Activated T-helper 9 cell treated with anti-CD3 and anti-CD28 coated beads, Interleukin-2, amount 50 U/mL, for 16 hours (primary cell): Measurements from ENCODE around the gene NLRC3.
"Not testable (repeated sequence)": the region's sequence is repeated elsewhere in the genome, so short reads cannot be mapped to it uniquely, and the experiment has no call there.

ENCODE experiments used
- DNase-seq: peaks from one replicate; pipeline ENCODE4 v3.0.0-alpha.2; 2020; ENCODE audit warnings: low read depth

NLRC3 gene

GRCh38 chr16:3513892-3514583, 63.2 kb downstream of the NLRC3 start:
- DNase-seq, result no peak

GRCh38 chr16:3511286-3512180, 65.7 kb downstream of the NLRC3 start:
- DNase-seq, result no peak

- no peak for DNase-seq
Measured at GRCh38 chr16:3510416-3510815, 66.8 kb downstream of the NLRC3 start.

DNA sequence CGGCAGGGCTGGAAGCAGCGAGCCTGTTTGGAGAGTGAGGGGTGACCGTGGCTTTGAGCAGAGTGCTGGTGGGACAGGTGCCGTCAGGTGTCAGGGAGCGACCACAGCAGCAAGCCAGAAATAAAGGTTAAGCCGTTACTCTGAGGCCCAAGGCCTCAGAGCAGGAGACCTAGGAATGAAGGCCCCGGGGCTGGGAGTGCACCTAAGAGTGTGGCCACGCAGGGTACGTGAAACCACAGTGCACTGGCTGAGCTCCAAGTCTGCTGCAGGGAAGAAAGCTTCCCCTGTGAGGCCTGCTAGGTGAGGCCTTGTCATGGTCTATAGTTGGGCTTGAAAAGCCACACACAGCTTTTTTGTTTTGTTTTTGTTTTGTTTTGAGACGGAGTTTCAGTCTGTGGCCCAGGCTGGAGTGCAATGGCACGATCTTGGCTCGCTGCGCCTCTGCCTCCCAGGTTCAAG, 67.7 kb downstream of the NLRC3 start:
- DNase-seq, result peak; percentile 40

DNA sequence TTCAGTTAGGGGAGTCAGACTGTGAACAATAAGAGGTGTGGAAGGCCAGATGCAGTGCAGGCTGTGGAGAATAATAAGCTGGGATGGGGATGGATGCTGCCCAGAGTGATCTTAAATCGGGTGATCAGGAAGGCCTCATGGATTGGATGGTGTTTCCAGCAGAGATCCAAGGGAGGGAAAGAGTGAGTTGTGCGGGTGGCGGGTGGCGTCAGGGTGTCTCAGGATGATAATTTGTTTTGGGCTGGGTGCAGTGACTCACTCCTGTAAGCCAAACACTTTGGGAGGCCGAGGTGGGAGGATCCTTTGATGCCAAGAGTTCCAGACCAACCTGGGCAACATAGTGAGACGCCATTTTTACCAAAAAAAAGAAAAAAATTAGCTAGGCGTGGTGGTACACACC, 68.5 kb downstream of the NLRC3 start:
- DNase-seq, result no peak

DNA sequence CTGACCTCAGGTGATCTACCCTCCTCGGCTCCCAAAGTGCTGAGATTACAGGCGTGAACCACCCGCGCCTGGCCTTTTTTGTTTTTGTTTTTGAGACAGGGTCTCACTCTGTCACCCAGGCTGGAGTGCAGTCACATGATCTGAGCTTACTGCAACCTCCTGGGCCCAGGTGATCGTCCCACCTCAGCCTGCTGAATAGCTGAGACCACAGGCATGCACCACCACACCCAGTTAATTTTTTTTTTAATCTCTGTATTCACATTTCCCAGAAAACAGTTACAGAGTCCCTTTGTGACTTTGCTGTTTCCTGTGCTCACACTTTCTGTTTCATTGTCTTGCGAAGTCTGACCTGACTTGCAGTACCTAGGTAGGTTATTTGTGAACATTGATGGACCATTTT, 73.7 kb downstream of the NLRC3 start:
- peak; percentile 17 for DNase-seq

DNA sequence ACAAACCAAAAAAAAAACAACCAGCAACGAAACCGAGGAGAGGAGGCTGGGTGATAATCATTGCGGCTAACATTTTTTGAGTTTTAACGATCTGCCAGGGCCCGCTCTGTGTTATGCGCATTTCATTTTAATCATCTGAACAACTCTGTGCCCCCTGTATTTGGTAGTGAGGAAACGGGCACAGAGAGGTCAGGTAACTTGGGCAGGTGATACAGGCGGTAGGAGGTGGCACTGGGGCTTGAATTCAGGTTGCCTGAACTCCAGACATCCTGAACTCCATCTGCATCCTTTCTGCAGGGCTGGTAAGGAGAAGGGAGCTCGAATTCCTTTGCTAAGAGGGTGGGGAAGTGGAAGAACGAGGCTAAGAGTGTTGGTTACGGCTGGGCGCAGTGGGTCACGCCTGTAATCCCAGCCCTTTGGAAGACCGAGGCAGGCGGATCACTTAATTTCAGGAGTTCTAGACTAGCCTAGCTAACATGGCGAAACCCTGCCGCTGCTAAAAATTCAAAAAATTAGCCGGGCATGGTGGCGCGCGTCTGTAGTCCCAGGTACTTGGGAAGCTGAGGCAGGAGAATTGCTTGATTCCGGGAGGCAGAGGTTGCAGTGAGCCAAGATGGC, 75.3 kb downstream of the NLRC3 start:
- no peak for DNase-seq

DNA sequence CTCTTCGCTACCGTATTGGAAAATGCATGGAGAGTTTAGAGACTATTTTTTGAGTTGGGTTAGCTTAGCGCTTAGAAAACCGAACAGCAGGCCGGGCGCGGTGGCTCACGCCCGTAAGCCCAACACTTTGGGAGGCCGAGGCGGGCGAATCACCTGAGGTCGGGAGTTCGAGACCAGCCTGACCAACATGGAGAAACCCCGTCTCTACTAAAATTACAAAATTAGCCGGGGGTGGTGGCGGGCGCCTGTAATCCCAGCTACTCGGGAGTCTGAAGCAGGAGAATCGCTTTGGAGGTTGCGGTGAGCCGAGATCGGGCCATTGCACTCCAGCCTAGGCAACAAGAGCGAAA, 75.8 kb downstream of the NLRC3 start:
- not testable (repeated sequence) for DNase-seq

DNA sequence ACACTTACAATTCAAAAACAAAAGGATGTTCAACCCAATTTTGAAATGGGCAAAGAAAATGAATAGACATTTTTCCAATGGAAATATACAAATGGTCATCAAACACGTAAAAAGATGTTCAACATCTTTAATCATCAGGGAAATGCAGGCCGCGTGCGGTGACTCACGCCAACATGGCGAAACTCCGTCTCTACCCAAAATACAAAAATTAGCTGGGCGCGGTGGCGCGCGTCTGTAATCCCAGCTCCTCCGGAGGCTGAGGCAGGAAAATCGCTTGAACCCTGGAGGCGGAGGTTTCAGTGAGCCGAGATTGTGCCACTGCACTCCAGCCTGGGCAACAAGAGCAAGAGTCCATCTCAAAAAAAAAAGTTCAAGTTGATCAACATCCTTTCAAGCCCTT, 78.2 kb downstream of the NLRC3 start:
- no peak for DNase-seq

DNA sequence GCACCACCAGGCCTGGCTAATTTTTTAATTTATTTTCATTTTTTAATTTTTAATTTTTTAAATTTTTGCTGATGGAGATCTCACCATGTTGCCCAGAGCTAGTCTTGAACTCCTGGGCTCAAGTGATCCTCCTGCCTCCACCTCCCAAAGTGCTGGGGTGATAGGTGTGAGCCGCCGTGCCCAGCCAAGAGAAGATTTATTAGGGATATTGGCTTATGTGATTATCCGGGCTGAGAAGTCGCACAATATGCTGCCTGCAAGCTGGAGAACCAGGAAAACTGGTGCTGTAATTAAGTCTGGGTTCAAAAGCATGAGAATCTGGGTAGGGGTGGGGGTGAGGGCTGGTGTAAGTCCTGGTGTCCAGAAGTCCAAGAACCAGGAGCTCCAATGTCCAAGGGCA, 79.4 kb downstream of the NLRC3 start:
- no peak for DNase-seq

- DNase-seq, result no peak
Measured at GRCh38 chr16:3496386-3496785, 80.8 kb downstream of the NLRC3 start.

DNA sequence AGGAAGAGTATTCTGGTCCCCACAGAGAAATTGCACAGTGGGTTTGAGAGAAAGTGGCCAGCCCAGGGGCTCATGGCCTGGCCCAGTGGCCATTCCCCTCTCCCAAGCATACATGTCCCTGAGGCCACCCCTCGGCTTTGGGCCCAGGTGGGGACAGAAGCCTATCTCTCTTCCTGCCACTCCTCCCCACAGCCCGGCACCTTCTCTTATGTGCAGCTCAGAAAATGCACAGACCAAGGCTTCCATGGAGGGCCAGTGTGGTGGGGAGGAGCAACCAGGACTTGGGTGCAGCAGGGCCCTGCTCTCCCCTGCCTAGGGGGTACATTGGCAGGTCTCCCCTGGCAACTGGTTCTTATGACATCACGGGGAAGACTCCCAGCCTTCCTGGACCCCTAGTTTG, 82.0 kb downstream of the NLRC3 start, which contains the start of gene C16orf90:
Gene C16orf90, minus strand, starts transcription at position 314 of the 400 bp plus-strand sequence. Its CDS starts 68 bp downstream, at position 246.
- DNase-seq, result no peak

GRCh38 chr16:3494386-3494973, 82.7 kb downstream of the NLRC3 start:
- DNase-seq, result no peak

DNA sequence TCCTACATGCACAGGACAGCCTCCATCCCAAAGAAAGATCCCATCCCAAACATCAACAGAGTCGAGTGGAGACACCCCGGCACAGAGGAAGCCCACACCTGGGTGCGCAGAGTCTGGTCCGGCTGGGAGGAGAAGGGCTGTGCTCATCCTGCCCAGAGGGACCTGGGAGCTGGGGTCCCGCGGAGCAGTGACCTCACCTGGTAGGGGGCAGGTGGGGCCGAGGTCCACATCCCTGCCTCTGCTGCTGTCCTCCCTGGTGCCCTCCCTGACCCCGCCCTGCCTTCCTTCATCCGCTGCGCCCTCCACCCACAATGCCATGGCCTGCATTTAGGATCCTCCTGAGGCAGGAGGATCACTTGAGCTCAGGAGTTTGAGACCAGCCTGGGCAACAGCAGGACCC, 84.8 kb downstream of the NLRC3 start:
- DNase-seq, result no peak

GRCh38 chr16:3490911-3491629, 86.1 kb downstream of the NLRC3 start:
- no peak for DNase-seq
